Chondrocyte (in vitro differentiated cells): ENCODE data around the gene LRRK1. TPM values are rescaled to one million over a fixed set of nuclear protein-coding genes. Genes with fewer than 3 reads are reported as not detected.

Experiments
- DNase-seq: peaks from one replicate; pipeline ENCODE4 v3.0.0; 2021; ENCODE audit warnings: mixed read lengths, low spot score
- H3K27ac Mint-ChIP-seq: one replicate; pipeline ENCODE4 v1.8.0; 2021; ENCODE audit warnings: mild to moderate bottlenecking, moderate library complexity, mixed read lengths; ENCODE audit not compliant: unreplicated experiment
- H3K27me3 Mint-ChIP-seq: 2 replicates; pipeline ENCODE4 v1.8.0; 2021; ENCODE audit warnings: low read depth, mixed read lengths
- H3K36me3 Mint-ChIP-seq: 2 replicates; pipeline ENCODE4 v1.8.0; 2021; ENCODE audit warnings: low read depth, mixed read lengths
- H3K4me1 Mint-ChIP-seq: 2 replicates; pipeline ENCODE4 v1.8.0; 2021; ENCODE audit warnings: low read depth, mild to moderate bottlenecking, mixed read lengths
- H3K4me3 Mint-ChIP-seq: one replicate; pipeline ENCODE4 v1.8.0; 2021; ENCODE audit warnings: mild to moderate bottlenecking, moderate library complexity, mixed read lengths; ENCODE audit not compliant: unreplicated experiment
- H3K9me3 Mint-ChIP-seq: 2 replicates; pipeline ENCODE4 v1.8.0; 2021; ENCODE audit warnings: low read depth, mixed read lengths
- total RNA-seq: library from RNA; stranded (reverse); gene quantifications from 3 replicates; pipeline ENCODE4 v1.2.1, GENCODE V29; 2021
- TF ChIP-seq, protein P1 (sequence below): fragments of 200-600 bp; sonication (generic); IDR thresholded peaks from 2 replicates; pipeline ENCODE4 v1.5.0; 2021; ENCODE audit warnings: antibody characterized with exemption, mild to moderate bottlenecking, moderate library complexity

Gene LRRK1
- total RNA-seq, 1 donor from 2014 or later: 10.1 TPM

GRCh38 chr15:101115786-101116680 lies 196.9 kb downstream of the LRRK1 start:
- Mint-ChIP-seq H3K36me3 (no peaks in the 10 kb centered on the region), H3K27ac (peak overlapping the region; percentile 65), H3K4me1 (peaks cover 20% of the 10 kb centered on the region), H3K27me3 (peaks cover 3% of the 10 kb centered on the region), H3K4me3 (no peak overlapping the region), H3K9me3 (no peaks in the 10 kb centered on the region)
- TF ChIP-seq, protein P1, sequence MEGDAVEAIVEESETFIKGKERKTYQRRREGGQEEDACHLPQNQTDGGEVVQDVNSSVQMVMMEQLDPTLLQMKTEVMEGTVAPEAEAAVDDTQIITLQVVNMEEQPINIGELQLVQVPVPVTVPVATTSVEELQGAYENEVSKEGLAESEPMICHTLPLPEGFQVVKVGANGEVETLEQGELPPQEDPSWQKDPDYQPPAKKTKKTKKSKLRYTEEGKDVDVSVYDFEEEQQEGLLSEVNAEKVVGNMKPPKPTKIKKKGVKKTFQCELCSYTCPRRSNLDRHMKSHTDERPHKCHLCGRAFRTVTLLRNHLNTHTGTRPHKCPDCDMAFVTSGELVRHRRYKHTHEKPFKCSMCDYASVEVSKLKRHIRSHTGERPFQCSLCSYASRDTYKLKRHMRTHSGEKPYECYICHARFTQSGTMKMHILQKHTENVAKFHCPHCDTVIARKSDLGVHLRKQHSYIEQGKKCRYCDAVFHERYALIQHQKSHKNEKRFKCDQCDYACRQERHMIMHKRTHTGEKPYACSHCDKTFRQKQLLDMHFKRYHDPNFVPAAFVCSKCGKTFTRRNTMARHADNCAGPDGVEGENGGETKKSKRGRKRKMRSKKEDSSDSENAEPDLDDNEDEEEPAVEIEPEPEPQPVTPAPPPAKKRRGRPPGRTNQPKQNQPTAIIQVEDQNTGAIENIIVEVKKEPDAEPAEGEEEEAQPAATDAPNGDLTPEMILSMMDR: no peak
- no peak for DNase-seq

DNA sequence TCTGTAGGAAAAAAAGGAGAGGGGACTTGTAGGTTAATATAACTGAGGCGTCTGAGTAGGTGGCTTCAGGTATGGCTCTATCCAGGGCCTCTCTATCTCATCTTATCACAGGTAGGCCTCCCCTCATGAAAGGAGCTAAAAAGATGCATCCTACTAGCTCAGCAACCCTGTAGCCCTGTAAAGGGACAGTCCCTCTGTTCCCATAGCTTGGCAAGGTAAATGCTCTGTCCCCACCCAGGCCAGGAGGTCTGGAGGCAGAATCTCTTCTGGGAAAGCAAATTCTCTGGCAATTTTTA lies 197.5 kb downstream of the LRRK1 start:
- TF ChIP-seq, protein P1: no peak
- peak overlapping the region; percentile 65 for H3K27ac Mint-ChIP-seq
- H3K4me1 Mint-ChIP-seq: peaks cover 26% of the 10 kb centered on the region
- H3K9me3 Mint-ChIP-seq: no peaks in the 10 kb centered on the region
- H3K27me3 Mint-ChIP-seq: peaks cover 1% of the 10 kb centered on the region
- H3K36me3 Mint-ChIP-seq: no peaks in the 10 kb centered on the region
- DNase-seq: no peak
- H3K4me3 Mint-ChIP-seq: no peak overlapping the region

- H3K27ac Mint-ChIP-seq: no peak overlapping the region
- TF ChIP-seq, protein P1: no peak
- no peak overlapping the region for H3K4me3 Mint-ChIP-seq
- H3K4me1 Mint-ChIP-seq: peaks cover 35% of the 10 kb centered on the region
- H3K36me3 Mint-ChIP-seq: no peaks in the 10 kb centered on the region
- DNase-seq: no peak
- H3K9me3 Mint-ChIP-seq: no peaks in the 10 kb centered on the region
- no peaks in the 10 kb centered on the region for H3K27me3 Mint-ChIP-seq
Measured at GRCh38 chr15:101118116-101118515, 199.0 kb downstream of the LRRK1 start.

DNA sequence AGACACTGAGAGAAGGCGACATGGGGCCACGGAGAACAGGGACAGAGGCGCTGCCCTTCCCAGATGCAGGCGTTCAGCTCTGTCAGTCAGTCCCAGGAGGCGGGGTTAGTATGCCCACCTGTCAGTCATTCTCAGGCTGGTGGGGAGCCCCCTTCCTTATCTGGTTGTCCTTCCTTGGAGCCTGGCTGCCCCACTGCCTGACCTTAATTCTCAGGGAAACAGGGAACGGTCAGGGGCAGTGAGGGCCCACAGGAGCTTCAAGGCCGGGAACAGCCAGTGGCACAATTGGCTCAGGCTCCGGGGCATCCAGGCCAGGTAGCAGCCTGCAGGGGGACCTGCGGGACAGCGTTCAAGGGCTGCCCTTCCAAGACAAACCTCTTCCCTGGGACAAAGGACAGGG lies 199.5 kb downstream of the LRRK1 start:
- Mint-ChIP-seq H3K27ac (no peak overlapping the region), H3K36me3 (no peaks in the 10 kb centered on the region), H3K4me1 (peaks cover 40% of the 10 kb centered on the region), H3K27me3 (no peaks in the 10 kb centered on the region), H3K9me3 (no peaks in the 10 kb centered on the region), H3K4me3 (no peak overlapping the region)
- TF ChIP-seq, protein P1: no peak
- no peak for DNase-seq

DNA sequence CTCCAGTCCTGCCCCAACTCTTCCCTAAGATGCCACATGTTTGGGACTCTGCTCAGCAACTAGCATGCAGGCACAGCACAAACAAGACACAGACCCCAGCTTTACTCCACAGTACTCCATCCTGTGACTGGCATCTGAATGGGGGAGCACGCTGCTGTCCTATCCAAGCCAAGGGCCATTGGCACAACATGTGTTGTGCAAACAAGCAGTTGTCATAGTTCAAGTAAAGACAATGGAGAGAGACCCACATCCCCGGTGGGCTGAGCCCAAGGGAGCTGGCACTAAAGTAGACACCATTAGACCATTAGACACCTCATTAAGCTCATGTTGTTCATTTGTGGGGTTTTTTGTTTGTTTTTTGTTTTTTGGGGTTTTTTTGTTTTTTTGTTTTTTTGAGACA lies 200.0 kb downstream of the LRRK1 start:
- H3K4me1 Mint-ChIP-seq: peaks cover 46% of the 10 kb centered on the region
- H3K27ac Mint-ChIP-seq: no peak overlapping the region
- no peaks in the 10 kb centered on the region for H3K9me3 Mint-ChIP-seq
- no peaks in the 10 kb centered on the region for H3K27me3 Mint-ChIP-seq
- no peaks in the 10 kb centered on the region for H3K36me3 Mint-ChIP-seq
- TF ChIP-seq, protein P1: no peak
- no peak for DNase-seq
- H3K4me3 Mint-ChIP-seq: no peak overlapping the region

Other genes with a start within 250 kb of the LRRK1 start
- 0.51 to 0.55 TPM in 2 of 3 replicates, not detected in the other for gene ALDH1A3, start 39.5 kb upstream of the LRRK1 start, total RNA-seq